A673 (cell line): ENCODE results near the gene TBC1D2. TPM values are rescaled to one million over a fixed set of nuclear protein-coding genes. Genes with fewer than 3 reads are reported as not detected.

Experiments used
- BruUV-seq: library from RNA; stranded (reverse); fragments of 400-500 nt; replicated peaks from 2 replicates; lab custom pipeline; 2021; lab: Mats Ljungman, UMichigan
- CTCF ChIA-PET: fragments of 300-600 bp; sonication (Branson Sonifier 250); formaldehyde crosslinking; loops from one replicate; lab custom pipeline; 2022; ENCODE audit warnings: antibody characterized with exemption; lab: Charles Lee
- POLR2A ChIA-PET: fragments of 300-600 bp; sonication (Branson Sonifier 250); formaldehyde crosslinking; loops from one replicate; lab custom pipeline; 2022; ENCODE audit warnings: antibody characterized with exemption; ENCODE audit not compliant: low non-redundant PET; lab: Charles Lee
- DNase-seq: peaks from one replicate; pipeline ENCODE4 v3.0.0-alpha.2; 2015; ENCODE audit warnings: low spot score
- H3K27ac ChIP-seq: fragments of 200-600 bp; sonication (generic); 2 replicates; pipeline ENCODE4 v1.5.1; 2016; ENCODE audit warnings: mixed run types, low read depth, mild to moderate bottlenecking, mixed read lengths, antibody characterized with exemption, low read length; ENCODE audit not compliant: poor library complexity, severe bottlenecking
- H3K27me3 ChIP-seq: fragments of 200-600 bp; sonication (generic); replicated peaks from 2 replicates; pipeline ENCODE4 v1.6.1; 2017; ENCODE audit warnings: mixed run types, low read depth, mild to moderate bottlenecking, mixed read lengths, antibody characterized with exemption, low read length; ENCODE audit not compliant: insufficient read depth, poor library complexity
- H3K36me3 ChIP-seq: fragments of 200-600 bp; sonication (generic); 2 replicates; pipeline ENCODE4 v1.6.1; 2016; ENCODE audit warnings: mixed run types, mild to moderate bottlenecking, mixed read lengths, antibody characterized with exemption, low read length; ENCODE audit not compliant: insufficient read depth, poor library complexity, severe bottlenecking
- H3K4me1 ChIP-seq: fragments of 200-600 bp; sonication (generic); 2 replicates; pipeline ENCODE4 v1.6.1; 2017; ENCODE audit warnings: mixed run types, mild to moderate bottlenecking, mixed read lengths, antibody characterized with exemption, low read length; ENCODE audit not compliant: insufficient read depth, poor library complexity, severe bottlenecking
- H3K4me3 ChIP-seq: fragments of 200-600 bp; sonication (generic); 2 replicates; pipeline ENCODE4 v1.5.1; 2016; ENCODE audit warnings: low read depth, mixed run types, mild to moderate bottlenecking, mixed read lengths, low read length; ENCODE audit not compliant: poor library complexity, severe bottlenecking
- H3K9me3 ChIP-seq: fragments of 200-600 bp; sonication (generic); 2 replicates; pipeline ENCODE4 v1.6.1; 2016; ENCODE audit warnings: mixed run types, low read depth, mild to moderate bottlenecking, mixed read lengths, antibody characterized with exemption, low read length; ENCODE audit not compliant: poor library complexity, severe bottlenecking
- CTCF ChIP-seq: fragments of 300-800, 200-600 bp; sonication (generic); conservative IDR thresholded peaks from 2 replicates; pipeline ENCODE4 v1.5.1; 2017; ENCODE audit warnings: low read depth, mild to moderate bottlenecking, antibody characterized with exemption, low read length, moderate library complexity, mixed read lengths
- EZH2 ChIP-seq: fragments of 200-600 bp; sonication (generic); IDR thresholded peaks from 2 replicates; pipeline ENCODE4 v1.6.1; 2017; ENCODE audit warnings: borderline replicate concordance, low read depth, mild to moderate bottlenecking, mixed read lengths, antibody characterized with exemption, low read length; ENCODE audit not compliant: poor library complexity, severe bottlenecking
- intact Hi-C: fragments of 100-400 bp; cut with micrococcal nuclease; formaldehyde crosslinking; loops from one replicate; pipeline ENCODE4 v1.10.0; 2022; ENCODE audit not compliant: unreplicated experiment
- total RNA-seq: library from RNA; stranded (reverse); gene quantifications from 2 replicates; pipeline ENCODE4 v1.2.3, GENCODE V29; 2021

The TBC1D2 gene
- total RNA-seq, 1 experiment from 2014 or later: 3.2 TPM

- no peak for TF ChIP-seq EZH2
- TF ChIP-seq CTCF: no peak
- Histone ChIP-seq H3K27ac (no peak overlapping the region), H3K9me3 (no peaks in the 10 kb centered on the region), H3K4me1 (no peaks in the 10 kb centered on the region), H3K27me3 (no peaks in the 10 kb centered on the region), H3K36me3 (no peaks in the 10 kb centered on the region), H3K4me3 (no peak overlapping the region)
- no peak for DNase-seq
- intact Hi-C loops: no loop called here
- BruUV-seq: no TSS peak
- ChIA-PET CTCF (no interaction called here), POLR2A (no interaction called here)
Measured at GRCh38 chr9:98300611-98301010, 45.2 kb upstream of the TBC1D2 start.

- TF ChIP-seq CTCF (no peak), EZH2 (no peak)
- no TSS peak for BruUV-seq
- no peaks in the 10 kb centered on the region for H3K4me1 ChIP-seq
- H3K27ac ChIP-seq: no peak overlapping the region
- H3K27me3 ChIP-seq: peaks cover 5% of the 10 kb centered on the region
- no peaks in the 10 kb centered on the region for H3K36me3 ChIP-seq
- intact Hi-C loops: no loop called here
- no peaks in the 10 kb centered on the region for H3K9me3 ChIP-seq
- ChIA-PET CTCF (no interaction called here), POLR2A (no interaction called here)
- H3K4me3 ChIP-seq: no peak overlapping the region
- no peak for DNase-seq
Measured at GRCh38 chr9:98298476-98298875, 43.0 kb upstream of the TBC1D2 start.

- Histone ChIP-seq H3K36me3 (no peaks in the 10 kb centered on the region), H3K9me3 (no peaks in the 10 kb centered on the region), H3K4me3 (no peak overlapping the region), H3K27me3 (peaks cover 5% of the 10 kb centered on the region), H3K27ac (no peak overlapping the region), H3K4me1 (no peaks in the 10 kb centered on the region)
- ChIA-PET CTCF (no interaction called here), POLR2A (no interaction called here)
- DNase-seq: no peak
- intact Hi-C loops: no loop called here
- BruUV-seq: no TSS peak
- no peak for TF ChIP-seq EZH2
- no peak for TF ChIP-seq CTCF
Measured at GRCh38 chr9:98295824-98296223, 40.4 kb upstream of the TBC1D2 start.
